ENCODE data around the gene ZP1. TPM values are rescaled to one million over a fixed set of nuclear protein-coding genes. Genes with fewer than 3 reads are reported as not detected.

Gene ZP1
- total RNA-seq, 1 experiment from 2014 or later = not detected

- intact Hi-C loops (cut with micrococcal nuclease) = no loop called here
- no TSS peak for BruUV-seq (replicated peaks)
- POLR2A ChIA-PET = no interaction called here
These were observed 11.4 kb upstream of the ZP1 start, which contains the start of gene PTGDR2 for GRCh38 chr11:60855726-60856633. TSS of gene PTGDR2 (minus strand) at chr11:60855950. CDS start at chr11:60853722, 2,228 bp downstream.

GRCh38 chr11:60857378-60858232 lies 9.7 kb upstream of the ZP1 start:
- BruUV-seq (replicated peaks) = no TSS peak
- CTCF ChIA-PET = no interaction called here
- peaks cover 8% of the 10 kb centered on the region for H3K27me3 Mint-ChIP-seq (ENCODE audit: insufficient read depth, unreplicated experiment)
- no peaks in the 10 kb centered on the region for H3K36me3 Mint-ChIP-seq (ENCODE audit: insufficient read depth, unreplicated experiment)
- no peak overlapping the region for H3K4me3 Mint-ChIP-seq (ENCODE audit: unreplicated experiment)
- no peaks in the 10 kb centered on the region for H3K4me1 Mint-ChIP-seq (ENCODE audit: insufficient read depth, unreplicated experiment)
- no peak overlapping the region for H3K27ac Mint-ChIP-seq (ENCODE audit: low read depth, unreplicated experiment)
- no peak for TF ChIP-seq CTCF (IDR thresholded peaks at IDR 0.05; ENCODE audit: unreplicated experiment)
- POLR2A ChIA-PET = no interaction called here
- intact Hi-C loops (cut with micrococcal nuclease) = no loop called here
- no peak for DNase-seq (ENCODE audit: unreplicated experiment)
- no peaks in the 10 kb centered on the region for H3K9me3 Mint-ChIP-seq (ENCODE audit: unreplicated experiment)

More at GRCh38 chr11:60855726-60856633, 11.4 kb upstream of the ZP1 start, which contains the start of gene PTGDR2:
- H3K4me3 Mint-ChIP-seq (ENCODE audit: unreplicated experiment) = no peak within 1 kb of the TSS
- no peaks in the 10 kb centered on the region for H3K27me3 Mint-ChIP-seq (ENCODE audit: insufficient read depth, unreplicated experiment)
- no peak within 1 kb of the TSS for H3K27ac Mint-ChIP-seq (ENCODE audit: low read depth, unreplicated experiment)
- no peaks in the 10 kb centered on the region for H3K4me1 Mint-ChIP-seq (ENCODE audit: insufficient read depth, unreplicated experiment)
- peaks cover 6% of the 10 kb centered on the region for H3K36me3 Mint-ChIP-seq (ENCODE audit: insufficient read depth, unreplicated experiment)
- CTCF ChIA-PET = interaction anchor here (0.6 to 1.0 kb wide), 7 partner anchors 13 to 459 kb away, joined by 3 to 6 read pairs (median 3); no protein-coding TSS in a partner anchor
- H3K9me3 Mint-ChIP-seq (ENCODE audit: unreplicated experiment) = no peaks in the 10 kb centered on the region
- no peak for TF ChIP-seq CTCF (IDR thresholded peaks at IDR 0.05; ENCODE audit: unreplicated experiment)
- DNase-seq (ENCODE audit: unreplicated experiment) = no peak

DNA sequence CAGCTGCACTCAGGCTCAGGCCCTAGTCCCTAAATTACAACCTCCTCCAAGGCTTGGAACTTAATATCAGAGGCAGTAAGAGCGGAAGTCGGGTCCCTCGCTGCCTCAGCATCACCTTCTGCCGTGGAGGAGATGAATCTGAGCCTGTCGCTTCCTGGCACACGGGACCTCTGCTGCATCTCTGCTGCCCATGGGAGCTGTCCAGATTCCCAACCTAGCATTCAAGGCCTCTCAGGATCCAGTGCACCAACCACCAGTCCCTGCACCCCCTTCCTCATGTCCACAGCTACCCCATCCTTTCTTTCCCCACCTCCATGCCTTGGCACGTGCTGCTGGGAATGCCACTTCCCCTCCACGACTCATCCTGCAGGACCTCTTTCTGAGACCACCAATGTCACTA lies 9.1 kb upstream of the ZP1 start:
- Mint-ChIP-seq H3K27ac (ENCODE audit: low read depth, unreplicated experiment) (no peak overlapping the region), H3K9me3 (ENCODE audit: unreplicated experiment) (no peaks in the 10 kb centered on the region), H3K4me1 (ENCODE audit: insufficient read depth, unreplicated experiment) (no peaks in the 10 kb centered on the region), H3K36me3 (ENCODE audit: insufficient read depth, unreplicated experiment) (no peaks in the 10 kb centered on the region), H3K4me3 (ENCODE audit: unreplicated experiment) (no peak overlapping the region), H3K27me3 (ENCODE audit: insufficient read depth, unreplicated experiment) (peaks cover 14% of the 10 kb centered on the region)
- ChIA-PET POLR2A (no interaction called here), CTCF (no interaction called here)
- TF ChIP-seq CTCF (IDR thresholded peaks at IDR 0.05; ENCODE audit: unreplicated experiment) = no peak
- no TSS peak for BruUV-seq (replicated peaks)
- intact Hi-C loops (cut with micrococcal nuclease) = no loop called here
- DNase-seq (ENCODE audit: unreplicated experiment) = no peak
